ENCODE measurements around the gene PIEZO2.

DNA sequence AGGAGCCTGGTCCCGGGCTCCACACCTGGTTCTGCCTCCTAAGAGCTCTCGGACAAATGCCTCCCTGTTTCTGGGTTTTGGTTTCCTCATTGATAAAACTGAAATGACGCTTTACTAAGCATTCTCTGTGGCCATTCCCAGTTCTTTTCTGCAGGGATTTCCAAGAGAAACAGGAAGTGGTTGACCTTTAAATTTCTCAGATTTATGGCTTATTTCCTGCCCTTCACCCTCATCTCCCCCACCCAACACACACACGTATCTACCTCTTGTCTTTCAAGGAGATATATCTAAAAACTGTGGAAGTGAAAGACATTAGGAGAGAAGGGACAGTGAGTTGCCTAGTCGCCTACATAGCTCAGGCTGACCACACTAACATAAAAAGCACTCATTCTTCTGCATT is 53.0 kb downstream of the PIEZO2 start:
- TF ChIP-seq, protein P1, sequence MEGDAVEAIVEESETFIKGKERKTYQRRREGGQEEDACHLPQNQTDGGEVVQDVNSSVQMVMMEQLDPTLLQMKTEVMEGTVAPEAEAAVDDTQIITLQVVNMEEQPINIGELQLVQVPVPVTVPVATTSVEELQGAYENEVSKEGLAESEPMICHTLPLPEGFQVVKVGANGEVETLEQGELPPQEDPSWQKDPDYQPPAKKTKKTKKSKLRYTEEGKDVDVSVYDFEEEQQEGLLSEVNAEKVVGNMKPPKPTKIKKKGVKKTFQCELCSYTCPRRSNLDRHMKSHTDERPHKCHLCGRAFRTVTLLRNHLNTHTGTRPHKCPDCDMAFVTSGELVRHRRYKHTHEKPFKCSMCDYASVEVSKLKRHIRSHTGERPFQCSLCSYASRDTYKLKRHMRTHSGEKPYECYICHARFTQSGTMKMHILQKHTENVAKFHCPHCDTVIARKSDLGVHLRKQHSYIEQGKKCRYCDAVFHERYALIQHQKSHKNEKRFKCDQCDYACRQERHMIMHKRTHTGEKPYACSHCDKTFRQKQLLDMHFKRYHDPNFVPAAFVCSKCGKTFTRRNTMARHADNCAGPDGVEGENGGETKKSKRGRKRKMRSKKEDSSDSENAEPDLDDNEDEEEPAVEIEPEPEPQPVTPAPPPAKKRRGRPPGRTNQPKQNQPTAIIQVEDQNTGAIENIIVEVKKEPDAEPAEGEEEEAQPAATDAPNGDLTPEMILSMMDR (IDR thresholded peaks at IDR 0.05): no peak
- TF ChIP-seq POLR2A (IDR thresholded peaks at IDR 0.05): no peak

Measured in heart left ventricle (tissue), 13 donors.